ENCODE data around the gene DCPS.

- TF ChIP-seq, protein P1, sequence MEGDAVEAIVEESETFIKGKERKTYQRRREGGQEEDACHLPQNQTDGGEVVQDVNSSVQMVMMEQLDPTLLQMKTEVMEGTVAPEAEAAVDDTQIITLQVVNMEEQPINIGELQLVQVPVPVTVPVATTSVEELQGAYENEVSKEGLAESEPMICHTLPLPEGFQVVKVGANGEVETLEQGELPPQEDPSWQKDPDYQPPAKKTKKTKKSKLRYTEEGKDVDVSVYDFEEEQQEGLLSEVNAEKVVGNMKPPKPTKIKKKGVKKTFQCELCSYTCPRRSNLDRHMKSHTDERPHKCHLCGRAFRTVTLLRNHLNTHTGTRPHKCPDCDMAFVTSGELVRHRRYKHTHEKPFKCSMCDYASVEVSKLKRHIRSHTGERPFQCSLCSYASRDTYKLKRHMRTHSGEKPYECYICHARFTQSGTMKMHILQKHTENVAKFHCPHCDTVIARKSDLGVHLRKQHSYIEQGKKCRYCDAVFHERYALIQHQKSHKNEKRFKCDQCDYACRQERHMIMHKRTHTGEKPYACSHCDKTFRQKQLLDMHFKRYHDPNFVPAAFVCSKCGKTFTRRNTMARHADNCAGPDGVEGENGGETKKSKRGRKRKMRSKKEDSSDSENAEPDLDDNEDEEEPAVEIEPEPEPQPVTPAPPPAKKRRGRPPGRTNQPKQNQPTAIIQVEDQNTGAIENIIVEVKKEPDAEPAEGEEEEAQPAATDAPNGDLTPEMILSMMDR (IDR thresholded peaks at IDR 0.05): no peak
- TF ChIP-seq EZH2phosphoT487 (IDR thresholded peaks at IDR 0.05) (no peak), EZH2 (IDR thresholded peaks at IDR 0.05) (no peak)
These were observed 31.6 kb downstream of the DCPS start for GRCh38 chr11:126335463-126335760.
